Ureter (tissue), 1 donor: ENCODE results near the gene TSEN54. TPM values are rescaled to one million over a fixed set of nuclear protein-coding genes. Genes with fewer than 3 reads are reported as not detected.

Experiments
- DNase-seq: peaks from one replicate; pipeline ENCODE4 v3.0.0-alpha.2; 2020; ENCODE audit warnings: low spot score
- total RNA-seq: library from RNA; stranded (reverse); gene quantifications from one replicate; pipeline ENCODE4 v1.2.4, GENCODE V29; 2023
- donor health status: DM: yes; HTN: yes; CAD: no.

Gene TSEN54
- total RNA-seq, 1 donor from 2014 or later = 25.1 TPM

DNA sequence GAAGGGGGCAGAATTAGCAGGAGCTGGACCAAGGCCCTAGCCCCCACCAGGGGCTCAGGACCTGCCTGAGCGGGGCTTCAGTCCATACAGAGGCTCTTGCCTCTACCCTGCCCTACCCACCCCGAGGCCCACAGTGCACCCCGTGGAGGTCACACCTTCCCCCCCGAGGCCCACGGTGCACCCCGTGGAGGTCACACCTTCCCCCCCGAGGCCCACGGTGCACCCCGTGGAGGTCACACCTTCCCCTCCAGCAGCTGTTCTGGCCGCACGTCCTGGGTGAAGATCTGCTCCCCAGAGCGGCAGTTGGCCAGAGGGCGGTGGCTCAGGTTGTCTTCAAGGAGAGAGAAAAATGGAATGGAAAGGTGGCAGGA lies 12.4 kb upstream of the TSEN54 start:
- DNase-seq = no peak

- DNase-seq = no peak
Observed at GRCh38 chr17:75504347-75505151, 11.8 kb upstream of the TSEN54 start.

DNA sequence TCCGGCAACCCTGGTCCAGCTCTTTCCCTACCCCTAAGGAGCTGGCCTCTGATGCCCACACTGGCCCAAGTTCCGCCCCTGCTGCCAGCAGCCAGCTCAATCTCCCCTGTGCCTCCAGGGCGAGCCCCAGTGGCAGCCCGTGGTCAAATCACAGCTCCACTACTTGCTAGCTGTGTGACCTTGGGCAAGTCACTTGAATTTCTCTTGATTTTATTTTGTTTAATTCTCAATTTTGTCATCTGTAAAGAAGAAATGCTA lies 11.2 kb upstream of the TSEN54 start:
- no peak for DNase-seq

DNA sequence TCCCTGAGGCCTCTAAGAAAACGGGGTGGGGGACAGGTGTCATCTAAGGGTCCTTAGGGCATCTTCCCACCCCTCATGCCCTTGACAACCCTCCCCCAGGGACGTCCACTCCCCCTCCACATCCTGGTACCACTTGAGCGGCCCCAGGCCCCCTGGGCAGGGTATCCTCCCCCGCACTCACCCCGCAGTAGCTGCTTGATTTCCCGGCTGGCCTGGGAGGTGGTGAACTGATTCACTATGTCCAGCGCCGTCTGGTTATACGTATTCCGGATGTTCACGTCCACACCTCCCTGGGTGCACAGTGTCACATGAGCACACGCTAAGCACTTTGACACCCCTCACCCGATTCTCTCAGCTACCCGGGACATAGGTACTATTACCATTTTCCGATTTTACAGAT lies 10.7 kb upstream of the TSEN54 start:
- no peak for DNase-seq

- DNase-seq = no peak
Observed at GRCh38 chr17:75506134-75506533, 10.2 kb upstream of the TSEN54 start.

- DNase-seq = no peak
Observed at GRCh38 chr17:75506888-75507287, 9.4 kb upstream of the TSEN54 start.

GRCh38 chr17:75507733-75508719 lies 8.3 kb upstream of the TSEN54 start:
- no peak for DNase-seq

- no peak for DNase-seq
Observed at GRCh38 chr17:75508931-75509361, 7.4 kb upstream of the TSEN54 start.

DNA sequence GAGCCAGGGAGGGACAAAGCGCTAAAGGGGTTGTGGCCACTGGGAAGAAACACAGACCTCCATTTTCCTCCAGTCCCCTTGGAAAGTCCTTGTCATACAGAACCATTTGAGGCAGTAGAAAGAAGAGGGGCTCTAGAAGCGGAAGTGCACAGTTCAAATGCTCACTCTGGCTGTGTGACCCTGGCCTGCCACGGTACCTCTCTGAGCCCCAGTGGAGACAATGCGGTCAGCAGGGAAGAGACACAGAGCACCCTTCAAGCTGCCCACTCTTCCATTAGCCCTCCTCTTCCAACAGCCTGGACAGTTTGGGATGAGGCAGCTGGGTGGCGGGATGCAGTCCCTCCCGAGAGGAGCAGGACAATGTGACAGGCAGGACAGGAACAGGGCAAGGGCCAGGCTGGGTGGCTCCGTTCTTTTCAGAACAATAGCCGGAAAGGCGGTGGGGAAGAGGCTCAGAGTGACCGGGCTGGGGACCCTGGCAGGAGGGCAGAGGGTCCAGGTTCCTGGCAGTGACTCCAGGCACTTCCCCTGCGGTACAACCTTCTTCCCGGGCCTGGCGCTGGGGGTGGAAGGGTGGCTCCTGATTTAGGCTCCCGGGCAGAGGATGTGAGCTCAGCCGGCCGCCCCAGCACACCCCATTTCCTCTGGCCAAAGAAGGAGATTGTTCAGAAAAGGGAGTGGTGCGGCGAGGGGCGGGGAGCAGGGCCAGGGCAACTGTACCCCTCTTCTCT lies 6.6 kb upstream of the TSEN54 start:
- DNase-seq = no peak

GRCh38 chr17:75511270-75511609 lies 5.1 kb upstream of the TSEN54 start:
- DNase-seq = no peak

DNA sequence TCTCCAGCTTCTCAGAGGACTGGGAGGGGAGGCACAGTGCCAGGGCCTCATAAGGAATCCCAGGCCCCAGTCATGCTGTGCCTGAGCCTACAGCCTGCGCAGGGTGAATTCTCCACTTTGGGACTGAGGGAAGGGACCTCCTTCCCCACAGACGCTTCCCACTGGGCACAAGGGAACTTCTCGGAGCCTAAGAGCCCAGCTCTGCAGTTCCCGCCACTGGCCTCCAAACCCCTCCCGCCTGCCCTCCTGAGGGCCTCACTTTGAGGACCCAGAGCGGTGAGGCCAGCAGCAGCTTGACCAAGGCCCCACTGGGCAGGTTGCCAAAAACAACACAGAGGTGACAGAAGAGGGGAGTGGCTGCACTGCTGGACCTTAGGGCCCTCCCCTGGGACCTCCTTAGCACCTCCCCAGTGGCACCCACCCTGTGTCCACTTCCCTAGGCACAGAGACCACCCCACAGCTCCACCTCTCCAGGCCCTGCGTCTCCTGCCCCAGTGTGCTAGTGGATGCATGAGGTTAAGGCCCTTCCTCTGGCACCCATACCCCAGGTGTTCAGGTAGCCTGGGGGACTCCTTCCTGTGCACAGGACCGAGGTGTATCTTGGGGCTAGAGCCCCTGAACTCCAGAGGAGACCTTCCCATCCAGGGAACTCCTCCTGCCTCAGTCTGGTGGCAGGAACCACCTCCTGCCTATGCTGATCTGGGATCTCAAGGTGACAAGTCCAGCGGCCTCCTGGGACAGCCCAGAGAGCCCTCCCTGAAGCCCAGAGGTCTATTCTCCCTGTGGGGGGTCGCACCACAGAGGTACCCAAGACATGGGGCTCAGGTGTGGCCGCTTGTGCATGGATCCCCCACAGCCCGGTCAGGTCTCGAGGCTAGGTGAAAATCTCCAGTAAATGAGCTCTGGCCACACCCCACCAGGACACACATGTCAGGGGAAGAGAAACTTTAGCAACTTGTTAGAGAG lies 4.4 kb upstream of the TSEN54 start:
- DNase-seq = no peak

DNA sequence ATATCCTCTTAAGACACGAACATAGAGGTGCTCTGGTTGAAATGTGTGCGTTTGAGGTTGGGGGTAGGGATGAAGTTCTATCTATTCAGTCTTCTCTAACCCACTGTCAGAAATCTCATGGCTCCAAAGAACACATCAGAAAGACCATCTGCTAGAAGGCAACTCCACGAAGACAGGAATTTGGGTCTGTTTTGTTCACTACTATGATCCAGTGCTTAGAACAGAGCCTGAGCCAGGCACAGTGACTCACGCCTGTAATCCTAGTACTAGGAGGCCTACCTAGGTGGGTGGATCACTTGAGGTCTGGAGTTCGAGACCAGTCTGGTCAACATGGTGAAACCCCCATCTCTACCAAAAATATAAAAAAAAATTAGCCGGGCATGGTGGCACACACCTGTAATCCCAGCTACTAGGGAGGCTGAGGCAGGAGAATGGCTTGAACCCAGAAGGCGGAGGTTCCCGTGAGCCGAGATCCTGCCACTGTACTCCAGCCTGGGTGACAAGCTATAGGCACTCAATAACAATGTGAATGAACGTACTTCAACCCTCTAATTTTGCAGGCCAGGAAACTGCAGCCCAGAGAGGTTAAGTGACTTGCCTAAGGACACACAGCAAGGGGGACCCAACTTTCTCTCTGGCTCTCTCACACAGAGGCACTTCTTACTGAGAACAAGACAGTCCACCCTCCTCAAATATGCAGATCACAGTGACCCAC lies 3.2 kb upstream of the TSEN54 start:
- no peak for DNase-seq

DNA sequence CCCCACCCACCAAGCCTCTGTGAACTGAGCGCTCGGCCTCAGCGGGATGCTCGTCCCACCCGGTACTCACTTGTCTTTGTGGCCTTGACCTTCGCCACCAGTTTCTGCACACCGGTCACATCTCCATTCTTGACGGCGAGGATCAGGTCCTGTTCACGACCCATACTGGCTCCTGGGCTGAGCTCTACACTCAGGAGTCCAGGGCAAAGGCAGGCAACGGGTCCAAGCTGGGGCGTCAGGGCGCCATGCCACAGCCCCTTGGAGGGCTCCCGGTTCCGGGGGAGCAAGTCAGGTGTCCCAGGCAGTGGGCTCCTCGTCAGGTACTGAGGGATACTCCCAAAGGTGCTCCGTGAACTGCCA lies 2.7 kb upstream of the TSEN54 start:
- DNase-seq = no peak

- peak; percentile 63 for DNase-seq
Observed at GRCh38 chr17:75514299-75514918, 1.9 kb upstream of the TSEN54 start.

DNA sequence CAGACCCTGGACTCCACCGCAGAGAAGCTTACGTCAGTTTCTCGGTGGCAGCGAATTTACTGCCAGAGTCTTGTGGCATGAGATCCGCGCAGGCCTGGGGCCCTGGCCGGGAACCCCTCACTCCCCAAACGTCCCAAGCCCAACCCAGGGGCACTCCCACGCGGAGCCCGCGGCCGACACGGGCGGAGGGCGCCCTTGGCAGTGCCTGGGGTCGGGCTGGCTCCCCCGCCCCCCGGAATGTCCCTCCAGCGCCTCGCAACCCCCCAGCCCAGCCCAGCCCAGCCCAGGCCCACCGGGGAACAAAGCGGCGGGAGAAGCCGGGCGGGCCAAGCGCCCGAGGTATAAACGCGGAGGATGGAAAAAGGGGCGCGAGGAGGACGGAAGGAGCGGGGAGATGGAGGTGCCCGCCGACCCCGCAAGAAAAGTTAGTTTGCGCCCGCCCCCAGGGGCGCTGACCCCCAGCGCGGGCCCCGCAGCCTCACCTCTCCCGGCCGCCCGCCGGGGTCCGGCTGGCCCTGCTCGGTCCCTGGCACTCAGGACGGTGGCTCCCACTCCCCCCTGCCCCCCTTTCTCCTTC lies 1.3 kb upstream of the TSEN54 start:
- no peak for DNase-seq

DNA sequence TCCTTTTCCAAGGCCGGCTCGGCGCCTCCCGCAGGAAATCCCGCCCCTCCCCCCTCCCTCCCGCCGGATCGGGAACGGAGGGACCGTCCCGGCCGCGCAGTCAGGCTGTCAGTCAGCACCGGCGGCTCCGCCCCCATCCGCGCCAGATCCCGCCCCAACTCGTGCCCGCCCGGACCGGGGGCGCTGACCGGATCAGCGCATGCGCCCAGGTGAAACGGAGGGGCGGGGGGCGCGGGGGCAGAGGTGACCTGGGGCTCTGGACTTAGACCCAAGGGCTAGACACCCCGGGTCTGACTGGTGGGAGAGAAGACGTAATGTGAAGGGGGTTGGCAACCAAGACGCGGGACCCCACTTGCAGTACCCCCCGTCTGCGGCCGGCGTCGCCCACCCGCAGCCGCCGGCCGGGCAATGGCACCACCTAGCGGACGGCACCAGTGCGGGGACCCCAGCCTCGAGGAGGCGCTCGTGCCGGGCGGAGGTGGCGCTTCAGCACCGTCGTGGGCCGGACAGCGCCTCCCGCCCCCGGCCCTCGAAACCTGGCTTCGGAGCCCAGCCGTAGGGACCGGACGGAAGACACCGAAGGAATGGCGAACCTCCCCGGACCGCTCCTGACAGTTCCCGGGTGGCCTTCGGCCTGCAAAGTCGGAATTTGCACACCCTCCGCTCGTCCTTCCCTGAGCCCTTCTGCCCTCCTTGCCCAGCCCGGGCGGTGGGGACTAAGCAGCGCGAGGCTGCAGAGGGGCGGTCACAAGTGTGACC lies 653 bp upstream of the TSEN54 start, which contains the start of gene CASKIN2:
Gene CASKIN2 (minus strand): TSS at position 42 of the 759 bp plus-strand sequence. CDS start 1,733 bp downstream, outside the sequence.
- peak; percentile 96 for DNase-seq

DNA sequence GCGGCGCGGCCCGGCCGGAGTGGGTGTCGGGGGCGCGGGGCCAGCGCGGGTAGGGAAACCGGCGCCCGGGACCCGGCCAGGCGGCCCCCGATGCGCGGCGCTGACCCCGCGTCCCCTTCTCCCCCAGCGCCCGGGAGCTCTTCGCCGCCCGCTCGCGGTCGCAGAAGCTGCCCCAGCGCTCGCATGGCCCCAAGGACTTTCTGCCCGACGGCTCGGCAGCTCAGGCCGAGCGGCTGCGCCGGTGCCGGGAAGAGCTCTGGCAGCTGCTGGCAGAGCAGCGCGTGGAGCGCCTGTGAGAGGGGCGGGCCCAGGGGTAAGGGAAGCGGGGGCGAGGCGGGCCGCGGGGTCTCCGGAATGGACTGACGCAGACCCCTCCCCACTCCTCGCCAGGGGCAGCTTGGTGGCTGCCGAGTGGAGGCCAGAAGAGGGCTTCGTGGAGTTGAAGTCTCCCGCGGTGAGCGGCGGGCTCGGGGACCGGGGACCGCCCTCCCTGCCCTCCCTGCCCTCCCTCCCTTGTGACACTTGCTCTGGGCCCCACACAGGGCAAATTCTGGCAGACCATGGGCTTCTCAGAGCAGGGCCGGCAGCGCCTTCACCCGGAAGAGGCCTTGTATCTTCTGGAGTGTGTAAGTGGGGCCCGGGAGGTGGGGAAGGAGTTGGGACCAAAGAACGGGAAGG lies 430 bp downstream of the TSEN54 start:
- DNase-seq = no peak

GRCh38 chr17:75517297-75517865 lies 1.1 kb downstream of the TSEN54 start:
- peak; percentile 57 for DNase-seq
